NCI-H524 treated with DMSO at 0.1 percent for 48 hours (cell line): ENCODE results near the gene TMEM161A.
A peak's percentile ranks its signal among the peaks of the same experiment; 100 is the strongest.
"Not testable (repeated sequence)": the region's sequence is repeated elsewhere in the genome, so short reads cannot be mapped to it uniquely, and the experiment has no call there.

Experiments
- DNase-seq: peaks from one replicate; lab custom pipeline; 2025; lab: John Stamatoyannopoulos, UW

Gene TMEM161A

GRCh38 chr19:19138109-19138981 is at the start of gene TMEM161A:
Gene TMEM161A, minus strand, starts transcription at chr19:19138478. Its CDS starts 50 bp downstream, at chr19:19138428.
- DNase-seq, result peak; percentile 89

DNA sequence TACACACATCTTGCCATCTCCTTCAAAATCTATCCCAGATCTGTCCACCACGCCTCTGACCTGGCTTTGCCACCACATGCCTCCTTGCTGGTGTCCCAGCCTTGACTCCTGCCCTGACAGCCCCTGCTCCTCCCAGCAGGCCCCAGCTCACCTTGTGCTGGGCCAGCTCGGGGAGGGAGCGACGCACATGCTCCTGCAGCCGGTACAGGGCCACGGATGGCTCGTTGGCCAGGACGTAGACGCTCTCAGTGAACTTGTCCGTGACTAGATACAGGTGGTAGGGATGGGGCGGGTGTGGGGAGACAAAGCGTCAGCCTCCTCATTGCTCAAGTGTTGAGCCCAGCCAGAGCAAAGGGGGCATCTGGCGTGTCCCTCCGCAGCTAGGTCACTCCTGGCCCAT is 48.5 kb upstream of the TMEM161A start:
- no peak for DNase-seq

- peak; percentile 28 for DNase-seq
Observed at GRCh38 chr19:19185853-19186740, 47.8 kb upstream of the TMEM161A start.

- no peak for DNase-seq
Observed at GRCh38 chr19:19181488-19181998, 43.3 kb upstream of the TMEM161A start.

- no peak for DNase-seq
Observed at GRCh38 chr19:19179548-19180441, 41.5 kb upstream of the TMEM161A start.

- DNase-seq, result no peak
Observed at GRCh38 chr19:19176950-19177349, 38.7 kb upstream of the TMEM161A start.

DNA sequence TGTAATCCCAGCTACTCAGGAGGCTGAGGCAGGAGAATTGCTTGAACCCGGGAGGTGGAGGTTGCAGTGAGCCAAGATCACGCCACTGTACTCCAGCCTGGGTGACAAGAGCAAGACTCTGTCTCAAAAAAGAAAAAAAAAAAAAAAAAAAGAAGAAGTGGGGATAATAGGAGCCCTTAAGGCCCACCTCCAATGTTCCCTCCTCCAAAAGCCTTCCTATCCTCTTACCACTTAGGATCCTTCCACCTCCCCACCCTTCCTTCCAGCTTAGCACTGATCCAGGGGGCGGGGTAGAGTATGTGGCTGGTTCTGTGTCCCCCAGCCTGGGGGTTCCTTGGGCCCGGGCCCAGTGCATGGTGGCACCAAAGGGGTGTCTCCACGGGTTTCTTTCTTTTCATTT is 35.0 kb upstream of the TMEM161A start:
- DNase-seq, result not testable (repeated sequence)

DNA sequence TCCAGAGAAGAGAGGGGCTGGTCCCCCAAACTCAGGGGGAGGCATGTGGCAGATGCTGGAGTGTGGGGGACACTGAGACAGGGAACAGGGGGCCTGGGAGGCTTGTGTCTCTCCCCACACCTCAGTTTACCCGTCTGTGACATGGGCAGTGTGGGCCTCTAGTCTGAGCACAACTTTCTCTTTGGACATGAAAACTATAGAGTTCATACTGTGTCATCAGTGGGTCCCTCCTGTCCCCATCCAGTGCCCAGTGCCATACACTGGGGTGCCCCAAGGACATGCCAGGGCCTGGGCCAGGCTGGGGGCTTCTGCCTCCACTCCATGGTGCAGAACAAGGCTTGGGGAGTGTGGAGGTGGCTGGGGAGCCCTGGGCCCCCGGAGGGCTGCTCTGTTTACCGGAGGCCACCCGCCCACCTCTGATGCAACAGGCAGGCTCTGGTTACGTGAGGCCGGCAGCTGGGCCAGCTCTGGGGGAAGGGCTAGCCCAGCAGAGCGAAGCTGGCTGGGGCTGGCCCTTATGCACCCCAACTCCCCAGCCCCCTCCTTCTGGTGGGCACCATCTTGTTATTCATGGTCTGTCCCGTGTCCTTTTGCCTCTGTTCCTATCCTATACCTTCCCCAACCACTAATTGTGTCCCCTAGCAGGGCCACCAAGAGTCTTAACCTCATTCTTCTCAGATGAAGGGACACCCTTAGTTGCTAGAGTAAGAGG is 33.7 kb upstream of the TMEM161A start:
- DNase-seq, result no peak

GRCh38 chr19:19170873-19171672 is 32.8 kb upstream of the TMEM161A start:
- DNase-seq, result no peak

- DNase-seq, result peak; percentile 39
Observed at GRCh38 chr19:19170053-19170872, 32.0 kb upstream of the TMEM161A start, which contains the start of gene MEF2B. Gene MEF2B, minus strand, starts transcription at chr19:19170263. Its CDS starts 19,528 bp downstream, at chr19:19150735.

- no peak for DNase-seq
Observed at GRCh38 chr19:19169236-19170052, 31.2 kb upstream of the TMEM161A start.

DNA sequence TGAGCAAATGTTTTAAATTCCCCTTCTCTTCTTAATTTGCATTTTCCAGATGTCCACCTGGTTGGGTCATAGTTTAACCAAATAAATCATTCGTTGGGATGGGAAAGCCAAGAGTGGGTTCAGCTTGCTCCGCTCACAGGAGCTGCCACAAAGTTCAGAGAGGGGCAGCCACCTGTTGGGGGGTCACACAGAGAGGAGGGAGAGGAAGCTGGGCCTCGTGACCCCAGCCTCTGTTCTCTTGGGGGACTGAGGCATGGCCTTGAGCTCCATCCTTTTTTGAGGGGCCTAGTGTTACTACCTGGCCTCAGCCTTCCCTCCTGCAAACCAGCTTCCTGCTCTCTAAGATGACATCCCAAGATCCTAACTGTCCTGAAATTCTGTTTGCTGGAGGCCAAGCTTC is 29.3 kb upstream of the TMEM161A start:
- no peak for DNase-seq

- DNase-seq, result no peak
Observed at GRCh38 chr19:19165396-19165795, 27.1 kb upstream of the TMEM161A start.

GRCh38 chr19:19162495-19162894 is 24.2 kb upstream of the TMEM161A start:
- no peak for DNase-seq

DNA sequence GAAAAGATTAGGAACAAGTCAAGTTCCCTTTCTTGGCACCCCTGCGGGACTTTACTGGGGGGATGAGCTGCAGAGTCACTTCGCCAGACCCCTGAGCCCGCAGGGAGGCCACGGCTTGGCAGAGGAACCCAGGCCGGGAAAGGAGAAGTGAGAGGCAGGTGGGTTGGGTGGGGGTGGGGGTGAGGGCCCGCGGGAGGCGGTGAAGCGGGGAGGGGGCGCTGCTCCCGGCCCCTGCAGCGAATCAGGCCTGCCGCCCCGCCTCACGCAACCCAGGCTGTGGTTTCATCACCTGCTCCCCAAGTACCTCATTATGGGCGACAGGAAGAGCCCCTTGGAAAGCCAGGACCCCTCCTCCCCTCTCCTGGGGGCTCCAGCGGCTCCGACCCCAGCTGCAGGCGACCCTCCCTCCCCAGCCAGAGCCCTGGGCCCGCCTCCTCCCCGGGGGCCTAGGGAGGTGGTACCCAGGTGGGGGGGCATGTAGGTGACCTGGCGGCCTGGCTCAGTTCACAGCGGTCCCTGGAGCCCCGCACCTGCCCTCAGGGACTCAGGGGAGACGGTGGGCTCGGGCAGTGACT is 22.3 kb upstream of the TMEM161A start:
- no peak for DNase-seq

DNA sequence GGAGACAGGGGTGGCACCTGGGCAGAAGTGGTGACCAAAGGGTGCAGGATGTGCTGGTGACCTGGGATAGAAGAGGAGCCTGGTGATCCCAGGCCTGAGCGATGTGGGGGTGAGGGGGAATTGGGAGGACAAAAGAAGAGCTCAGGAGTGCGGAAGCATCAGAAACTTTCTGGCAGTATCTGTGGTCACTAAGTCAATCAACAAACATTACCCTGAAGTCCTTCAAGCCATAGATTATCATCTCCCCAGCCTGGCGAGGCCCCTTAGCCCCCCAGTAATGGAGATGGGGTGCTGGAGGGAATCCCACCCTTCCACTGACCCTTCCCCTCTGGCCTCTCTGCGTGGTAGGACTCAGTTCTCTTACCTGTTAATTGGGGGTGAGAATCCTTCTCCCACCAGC is 21.3 kb upstream of the TMEM161A start:
- no peak for DNase-seq

DNA sequence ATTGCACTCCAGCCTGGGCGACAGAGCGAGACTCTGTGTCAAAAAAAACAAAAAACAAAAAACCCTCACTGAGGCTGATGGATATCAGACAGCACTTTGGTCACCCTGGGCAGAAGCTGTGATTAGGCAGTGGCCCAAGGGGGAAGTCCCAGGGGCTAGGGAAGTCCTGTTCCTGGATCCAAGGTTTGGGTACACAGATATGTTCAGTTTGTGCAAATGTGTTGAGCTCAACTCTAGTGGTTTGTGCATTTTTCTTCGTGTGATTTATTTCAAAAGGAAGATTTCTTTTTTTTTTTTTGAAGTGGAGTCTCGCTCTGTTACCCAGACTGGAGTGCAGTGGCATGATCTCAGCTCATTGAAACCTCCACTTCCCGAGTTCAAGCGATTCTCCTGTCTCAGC is 19.5 kb upstream of the TMEM161A start:
- DNase-seq, result no peak
